ENCODE measurements around the gene BCAR1. TPM values are rescaled to one million over a fixed set of nuclear protein-coding genes. Genes with fewer than 3 reads are reported as not detected.

The BCAR1 gene
- total and polyA plus RNA-seq, 10 of the 15 experiments (the other 5 are each of a cell fraction or from before 2014, with no cell fraction given): 0.13 to 14.1 (median 2.8) TPM; not detected in 1

DNA sequence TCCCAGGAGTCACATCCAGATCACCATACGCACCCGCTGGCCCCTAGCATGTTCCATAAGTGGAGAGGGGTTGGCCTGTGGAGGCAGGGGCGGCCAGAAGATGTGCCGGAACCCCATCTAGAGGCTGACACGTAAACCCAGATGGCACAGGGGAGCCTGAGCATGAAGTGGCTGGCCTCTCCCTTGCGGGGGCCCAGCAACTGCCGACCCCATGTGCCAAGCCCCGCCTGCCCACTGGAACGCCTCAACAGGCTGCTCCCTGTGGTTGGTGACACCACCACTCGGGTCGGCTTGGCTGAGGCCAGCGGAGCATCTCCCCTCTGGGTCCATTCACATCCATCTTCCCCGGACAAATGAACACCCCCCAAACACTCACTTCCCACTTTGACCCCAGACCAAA lies 9.5 kb downstream of the BCAR1 start (continued):
- TF ChIP-seq, protein P1, sequence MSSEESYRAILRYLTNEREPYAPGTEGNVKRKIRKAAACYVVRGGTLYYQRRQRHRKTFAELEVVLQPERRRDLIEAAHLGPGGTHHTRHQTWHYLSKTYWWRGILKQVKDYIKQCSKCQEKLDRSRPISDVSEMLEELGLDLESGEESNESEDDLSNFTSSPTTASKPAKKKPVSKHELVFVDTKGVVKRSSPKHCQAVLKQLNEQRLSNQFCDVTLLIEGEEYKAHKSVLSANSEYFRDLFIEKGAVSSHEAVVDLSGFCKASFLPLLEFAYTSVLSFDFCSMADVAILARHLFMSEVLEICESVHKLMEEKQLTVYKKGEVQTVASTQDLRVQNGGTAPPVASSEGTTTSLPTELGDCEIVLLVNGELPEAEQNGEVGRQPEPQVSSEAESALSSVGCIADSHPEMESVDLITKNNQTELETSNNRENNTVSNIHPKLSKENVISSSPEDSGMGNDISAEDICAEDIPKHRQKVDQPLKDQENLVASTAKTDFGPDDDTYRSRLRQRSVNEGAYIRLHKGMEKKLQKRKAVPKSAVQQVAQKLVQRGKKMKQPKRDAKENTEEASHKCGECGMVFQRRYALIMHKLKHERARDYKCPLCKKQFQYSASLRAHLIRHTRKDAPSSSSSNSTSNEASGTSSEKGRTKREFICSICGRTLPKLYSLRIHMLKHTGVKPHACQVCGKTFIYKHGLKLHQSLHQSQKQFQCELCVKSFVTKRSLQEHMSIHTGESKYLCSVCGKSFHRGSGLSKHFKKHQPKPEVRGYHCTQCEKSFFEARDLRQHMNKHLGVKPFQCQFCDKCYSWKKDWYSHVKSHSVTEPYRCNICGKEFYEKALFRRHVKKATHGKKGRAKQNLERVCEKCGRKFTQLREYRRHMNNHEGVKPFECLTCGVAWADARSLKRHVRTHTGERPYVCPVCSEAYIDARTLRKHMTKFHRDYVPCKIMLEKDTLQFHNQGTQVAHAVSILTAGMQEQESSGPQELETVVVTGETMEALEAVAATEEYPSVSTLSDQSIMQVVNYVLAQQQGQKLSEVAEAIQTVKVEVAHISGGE (CRISPR knock-in tag; IDR thresholded peaks at IDR 0.05): no peak
- TF ChIP-seq ASH2L (IDR thresholded peaks at IDR 0.05; ENCODE audit: borderline replicate concordance, low read depth) (no peak), MYC (IDR thresholded peaks at IDR 0.05; ENCODE audit: insufficient read depth, insufficient read length, insufficient replicate concordance, low read length, severe bottlenecking) (no peak), BMI1 (IDR thresholded peaks at IDR 0.05; ENCODE audit: borderline replicate concordance) (no peak)
- TF ChIP-seq, protein P2, sequence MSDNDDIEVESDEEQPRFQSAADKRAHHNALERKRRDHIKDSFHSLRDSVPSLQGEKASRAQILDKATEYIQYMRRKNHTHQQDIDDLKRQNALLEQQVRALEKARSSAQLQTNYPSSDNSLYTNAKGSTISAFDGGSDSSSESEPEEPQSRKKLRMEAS (IDR thresholded peaks at IDR 0.05; ENCODE audit: low read depth, low read length): no peak

- intact Hi-C loops (cut with micrococcal nuclease; ENCODE audit: unreplicated experiment): no loop called here
- no TSS peak for BruUV-seq (replicated peaks)
- Histone ChIP-seq H3K9ac (ENCODE audit: control insufficient read depth, insufficient read depth, low read length) (no peak overlapping the region), H3K4me2 (ENCODE audit: control insufficient read depth, insufficient read depth) (no peak overlapping the region), H2AFZ (ENCODE audit: control insufficient read depth, low read depth, low read length) (no peak overlapping the region), H3K4me1 (ENCODE audit: control insufficient read depth, insufficient read depth, low read length) (peaks cover 19% of the 10 kb centered on the region), H3K4me3 (no peak overlapping the region), H3K79me2 (ENCODE audit: control insufficient read depth, insufficient read depth, low read length) (no peaks in the 10 kb centered on the region), H3K9me3 (replicated peaks; ENCODE audit: control insufficient read depth, insufficient read depth, low read length) (no peaks in the 10 kb centered on the region), H3K27ac (ENCODE audit: control insufficient read depth, insufficient read depth) (no peak overlapping the region), H4K20me1 (ENCODE audit: control insufficient read depth, insufficient read depth) (no peaks in the 10 kb centered on the region), H3K36me3 (ENCODE audit: control insufficient read depth in 2 of 2, insufficient read depth in 2 of 2, low read length in 1 of 2) (peaks cover 0 to 1% of the 10 kb centered on the region in 2 experiments; a peak in 1 of 4 replicates), H3K27me3 (replicated peaks in 1 of 2; ENCODE audit: control insufficient read depth in 2 of 2, insufficient read depth in 2 of 2, low read length in 1 of 2) (no peaks in the 10 kb centered on the region)
- in situ Hi-C loops (cut with MboI): no loop called here
- ChIA-PET SMC1A (ENCODE audit: uncharacterized antibody, unreplicated experiment) (interaction anchor here (1.6 kb wide), 1 partner anchor 144 kb away, joined by 3 read pairs; no protein-coding TSS in a partner anchor), RAD21 (ENCODE audit: unreplicated experiment) (no interaction called here), CTCF (no interaction called here), POLR2A (no interaction called here)
- DNase-seq (ENCODE audit: low read depth, low spot score) (no peak), FAIRE-seq (no peak), ATAC-seq (no peak)
- 51% methylated on average over 8 of the region's 8 CpGs for WGBS (ENCODE audit: insufficient coverage, insufficient replicate concordance, low lambda C conversion rate, missing lambda C conversion rate)
- TF ChIP-seq MTA3 (IDR thresholded peaks at IDR 0.05; ENCODE audit: borderline replicate concordance, low read length) (no peak), POLR2AphosphoS2 (IDR thresholded peaks at IDR 0.05; ENCODE audit: low read depth, low read length) (no peak), ZNF24 (IDR thresholded peaks at IDR 0.05) (no peak), GATAD2B (conservative IDR thresholded peaks at IDR 0.05; ENCODE audit: low read depth) (no peak), RB1 (IDR thresholded peaks at IDR 0.05; ENCODE audit: borderline replicate concordance) (no peak), TCF12 (IDR thresholded peaks at IDR 0.05; ENCODE audit: low read depth, low read length) (no peak), HDAC6 (IDR thresholded peaks at IDR 0.05; ENCODE audit: unreplicated experiment) (no peak)
- TF ChIP-seq, protein P3, sequence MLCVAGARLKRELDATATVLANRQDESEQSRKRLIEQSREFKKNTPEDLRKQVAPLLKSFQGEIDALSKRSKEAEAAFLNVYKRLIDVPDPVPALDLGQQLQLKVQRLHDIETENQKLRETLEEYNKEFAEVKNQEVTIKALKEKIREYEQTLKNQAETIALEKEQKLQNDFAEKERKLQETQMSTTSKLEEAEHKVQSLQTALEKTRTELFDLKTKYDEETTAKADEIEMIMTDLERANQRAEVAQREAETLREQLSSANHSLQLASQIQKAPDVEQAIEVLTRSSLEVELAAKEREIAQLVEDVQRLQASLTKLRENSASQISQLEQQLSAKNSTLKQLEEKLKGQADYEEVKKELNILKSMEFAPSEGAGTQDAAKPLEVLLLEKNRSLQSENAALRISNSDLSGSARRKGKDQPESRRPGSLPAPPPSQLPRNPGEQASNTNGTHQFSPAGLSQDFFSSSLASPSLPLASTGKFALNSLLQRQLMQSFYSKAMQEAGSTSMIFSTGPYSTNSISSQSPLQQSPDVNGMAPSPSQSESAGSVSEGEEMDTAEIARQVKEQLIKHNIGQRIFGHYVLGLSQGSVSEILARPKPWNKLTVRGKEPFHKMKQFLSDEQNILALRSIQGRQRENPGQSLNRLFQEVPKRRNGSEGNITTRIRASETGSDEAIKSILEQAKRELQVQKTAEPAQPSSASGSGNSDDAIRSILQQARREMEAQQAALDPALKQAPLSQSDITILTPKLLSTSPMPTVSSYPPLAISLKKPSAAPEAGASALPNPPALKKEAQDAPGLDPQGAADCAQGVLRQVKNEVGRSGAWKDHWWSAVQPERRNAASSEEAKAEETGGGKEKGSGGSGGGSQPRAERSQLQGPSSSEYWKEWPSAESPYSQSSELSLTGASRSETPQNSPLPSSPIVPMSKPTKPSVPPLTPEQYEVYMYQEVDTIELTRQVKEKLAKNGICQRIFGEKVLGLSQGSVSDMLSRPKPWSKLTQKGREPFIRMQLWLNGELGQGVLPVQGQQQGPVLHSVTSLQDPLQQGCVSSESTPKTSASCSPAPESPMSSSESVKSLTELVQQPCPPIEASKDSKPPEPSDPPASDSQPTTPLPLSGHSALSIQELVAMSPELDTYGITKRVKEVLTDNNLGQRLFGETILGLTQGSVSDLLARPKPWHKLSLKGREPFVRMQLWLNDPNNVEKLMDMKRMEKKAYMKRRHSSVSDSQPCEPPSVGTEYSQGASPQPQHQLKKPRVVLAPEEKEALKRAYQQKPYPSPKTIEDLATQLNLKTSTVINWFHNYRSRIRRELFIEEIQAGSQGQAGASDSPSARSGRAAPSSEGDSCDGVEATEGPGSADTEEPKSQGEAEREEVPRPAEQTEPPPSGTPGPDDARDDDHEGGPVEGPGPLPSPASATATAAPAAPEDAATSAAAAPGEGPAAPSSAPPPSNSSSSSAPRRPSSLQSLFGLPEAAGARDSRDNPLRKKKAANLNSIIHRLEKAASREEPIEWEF (IDR thresholded peaks at IDR 0.05; ENCODE audit: insufficient replicate concordance, low read depth, low read length): no peak
- TF ChIP-seq, protein P2 (IDR thresholded peaks at IDR 0.05; ENCODE audit: low read depth, low read length): no peak
Observed at GRCh38 chr16:75241412-75241811, 10.0 kb downstream of the BCAR1 start.
